CD4-positive, alpha-beta T cell (primary cell): ENCODE data around the gene UCK1. TPM values are rescaled to one million over a fixed set of nuclear protein-coding genes. Genes with fewer than 3 reads are reported as not detected.

Source experiments
- ATAC-seq: fragments of 200-7000 bp; cut with Tn5 transposase; one replicate; pipeline ENCODE4 v1.10.0; 2022; ENCODE audit warnings: mild to moderate bottlenecking; ENCODE audit not compliant: poor library complexity
- CTCF ChIA-PET: fragments of 350-600 bp; sonication (Branson Sonifier 250); formaldehyde crosslinking; loops from one replicate; lab custom pipeline; 2021; ENCODE audit warnings: antibody characterized with exemption, inconsistent platforms; lab: Charles Lee
- POLR2A ChIA-PET: fragments of 350-600 bp; sonication (Branson Sonifier 250); formaldehyde crosslinking; loops from one replicate; lab custom pipeline; 2021; ENCODE audit warnings: antibody characterized with exemption, inconsistent platforms; lab: Charles Lee
- DNase-seq, 14 experiments: peaks; one replicate each; pipeline ENCODE4 v3.0.0-alpha.2; 2013 to 2020; ENCODE audit warnings: mixed read lengths in 2 of 14
- H3K27ac ChIP-seq, 2 donors: one replicate each; pipeline versions ENCODE4 v1.5.1 to v1.7.0; 2013; ENCODE audit warnings: low read length in 2 of 2, low read depth in 1 of 2, mild to moderate bottlenecking in 1 of 2
- H3K27me3 ChIP-seq, 2 experiments: 1 replicate in 1 of 2; 2 replicates in 1 of 2; pipeline versions ENCODE4 v1.6.1 to v1.7.0; 2013; ENCODE audit warnings: low read length in 2 of 2, control low read depth in 1 of 2, mild to moderate bottlenecking in 1 of 2, moderate library complexity in 1 of 2; ENCODE audit not compliant: insufficient read depth in 2 of 2, control insufficient read depth in 1 of 2
- H3K36me3 ChIP-seq: one replicate; pipeline ENCODE4 v1.6.1; 2013; ENCODE audit warnings: low read length, control low read depth; ENCODE audit not compliant: insufficient read depth
- H3K4me1 ChIP-seq: one replicate; pipeline ENCODE4 v1.6.1; 2013; ENCODE audit warnings: low read length, control low read depth; ENCODE audit not compliant: insufficient read depth
- H3K4me3 ChIP-seq: one replicate; pipeline ENCODE4 v1.5.1; 2013; ENCODE audit warnings: mild to moderate bottlenecking, low read length, moderate library complexity
- H3K9me3 ChIP-seq, 2 experiments: 1 replicate in 1 of 2; 2 replicates in 1 of 2; pipeline versions ENCODE4 v1.6.1 to v1.7.0; 2013; ENCODE audit warnings: low read length in 2 of 2, mild to moderate bottlenecking in 2 of 2, control low read depth in 1 of 2, moderate library complexity in 1 of 2; ENCODE audit not compliant: control insufficient read depth in 1 of 2, insufficient read depth in 1 of 2
- H3K27ac Mint-ChIP-seq: one replicate; pipeline ENCODE4 v1.8.0; 2020; ENCODE audit warnings: mixed read lengths
- H3K27me3 Mint-ChIP-seq: one replicate; pipeline ENCODE4 v1.8.0; 2021; ENCODE audit warnings: mixed read lengths
- H3K36me3 Mint-ChIP-seq: one replicate; pipeline ENCODE4 v1.8.0; 2021; ENCODE audit warnings: low read depth, mixed read lengths
- H3K4me1 Mint-ChIP-seq: one replicate; pipeline ENCODE4 v1.8.0; 2021; ENCODE audit warnings: low read depth, mixed read lengths
- H3K4me3 Mint-ChIP-seq: one replicate; pipeline ENCODE4 v1.8.0; 2020; ENCODE audit warnings: mild to moderate bottlenecking, mixed read lengths
- H3K9me3 Mint-ChIP-seq: one replicate; pipeline ENCODE4 v1.8.0; 2020; ENCODE audit warnings: mixed read lengths
- CTCF ChIP-seq: fragments of 200-600 bp; IDR thresholded peaks from one replicate; pipeline ENCODE4 v1.8.0; 2022; ENCODE audit warnings: antibody characterized with exemption, mild to moderate bottlenecking
- intact Hi-C, 2 experiments: fragments of 100-400 bp; cut with DNase I in 1 of 2; cut with micrococcal nuclease in 1 of 2; formaldehyde crosslinking; loops; one replicate each; pipeline versions ENCODE4 v1.15.1 to v1.9.0; 2023 to 2025; cut with DNase I, micrococcal nuclease
- total RNA-seq, 174 experiments: library from RNA in 2 of 174; stranded (reverse) in 2 of 174; gene quantifications; one replicate each; pipeline ENCODE4 v1.2.3 and lab custom pipeline; 2021 to 2026

Gene UCK1
- total RNA-seq, 2 experiments from 2014 or later: 22.1 to 22.5 TPM

GRCh38 chr9:131511880-131512279 is 19.2 kb downstream of the UCK1 start:
- ChIA-PET POLR2A (interaction anchor here (1.1 kb wide), 1 partner anchor 9 kb away, joined by 3 read pairs; the partner anchor contains the start of gene POMT1), CTCF (interaction anchor here (0.6 kb wide), 1 partner anchor 35 kb away, joined by 3 read pairs; no protein-coding TSS in a partner anchor)
- DNase-seq (no peak), ATAC-seq (no peak)
- Mint-ChIP-seq H3K27ac (no peak overlapping the region), H3K4me3 (no peak overlapping the region), H3K9me3 (no peaks in the 10 kb centered on the region), H3K36me3 (peaks cover 74% of the 10 kb centered on the region), H3K4me1 (no peaks in the 10 kb centered on the region), H3K27me3 (no peaks in the 10 kb centered on the region)
- no peaks in the 10 kb centered on the region for H3K27me3 ChIP-seq
- H3K9me3 ChIP-seq: no peaks in the 10 kb centered on the region
- no peak for TF ChIP-seq CTCF
- no peak overlapping the region for H3K4me3 ChIP-seq
- H3K27ac ChIP-seq: no peak overlapping the region
- peaks cover 87% of the 10 kb centered on the region for H3K36me3 ChIP-seq
- H3K4me1 ChIP-seq: no peaks in the 10 kb centered on the region
- intact Hi-C loops: no loop called here

- POLR2A ChIA-PET: interaction anchor here (1.1 kb wide), 1 partner anchor 8 kb away, joined by 3 read pairs; the partner anchor contains the start of gene POMT1
- no peak overlapping the region for H3K4me3 Mint-ChIP-seq
Observed at GRCh38 chr9:131511416-131511815, 19.6 kb downstream of the UCK1 start.

GRCh38 chr9:131505012-131505411 is 26.1 kb downstream of the UCK1 start:
- H3K27ac ChIP-seq: no peak overlapping the region
- H3K36me3 ChIP-seq: peaks cover 30% of the 10 kb centered on the region
- H3K9me3 ChIP-seq: no peaks in the 10 kb centered on the region
- intact Hi-C loops: no loop called here
- ATAC-seq: no peak
- Mint-ChIP-seq H3K27ac (no peak overlapping the region), H3K4me3 (peak overlapping the region; percentile 62), H3K9me3 (no peaks in the 10 kb centered on the region), H3K4me1 (peaks cover 47% of the 10 kb centered on the region), H3K27me3 (no peaks in the 10 kb centered on the region), H3K36me3 (peaks cover 60% of the 10 kb centered on the region)
- no peak overlapping the region for H3K4me3 ChIP-seq
- no peak for DNase-seq
- H3K4me1 ChIP-seq: peaks cover 44% of the 10 kb centered on the region
- ChIA-PET CTCF (no interaction called here), POLR2A (no interaction called here)
- no peak for TF ChIP-seq CTCF
- H3K27me3 ChIP-seq: no peaks in the 10 kb centered on the region

More at GRCh38 chr9:131511416-131511815, 19.6 kb downstream of the UCK1 start:
- Histone ChIP-seq H3K27ac (no peak overlapping the region), H3K9me3 (no peaks in the 10 kb centered on the region), H3K4me3 (no peak overlapping the region), H3K27me3 (no peaks in the 10 kb centered on the region), H3K36me3 (peaks cover 85% of the 10 kb centered on the region), H3K4me1 (no peaks in the 10 kb centered on the region)
- intact Hi-C loops: no loop called here
- H3K4me1 Mint-ChIP-seq: no peaks in the 10 kb centered on the region
- peaks cover 79% of the 10 kb centered on the region for H3K36me3 Mint-ChIP-seq
- DNase-seq (no peak), ATAC-seq (no peak)
- no peaks in the 10 kb centered on the region for H3K27me3 Mint-ChIP-seq
- H3K9me3 Mint-ChIP-seq: no peaks in the 10 kb centered on the region
- no peak overlapping the region for H3K27ac Mint-ChIP-seq
- CTCF ChIA-PET: interaction anchor here (0.6 kb wide), 1 partner anchor 35 kb away, joined by 3 read pairs; no protein-coding TSS in a partner anchor
- no peak for TF ChIP-seq CTCF
